Thyroid gland (tissue), 4 donors: ENCODE measurements around the gene BIK.

Source experiments
- CTCF ChIP-seq, 6 experiments: fragments of 200-600 bp in 3 of 6; fragments of 450-650 bp in 3 of 6; sonication (generic) in 3 of 6; IDR thresholded peaks; one replicate each; pipeline ENCODE4 v1.5.1; 2016 to 2019; ENCODE audit warnings: antibody characterized with exemption in 6 of 6, mild to moderate bottlenecking in 2 of 6, inconsistent platforms in 1 of 6, moderate library complexity in 1 of 6
- POLR2A ChIP-seq, 2 donors: fragments of 450-650 bp; IDR thresholded peaks; one replicate each; pipeline ENCODE4 v1.6.1; 2017; ENCODE audit warnings: antibody characterized with exemption in 2 of 2, mild to moderate bottlenecking in 2 of 2, moderate library complexity in 1 of 2

DNA sequence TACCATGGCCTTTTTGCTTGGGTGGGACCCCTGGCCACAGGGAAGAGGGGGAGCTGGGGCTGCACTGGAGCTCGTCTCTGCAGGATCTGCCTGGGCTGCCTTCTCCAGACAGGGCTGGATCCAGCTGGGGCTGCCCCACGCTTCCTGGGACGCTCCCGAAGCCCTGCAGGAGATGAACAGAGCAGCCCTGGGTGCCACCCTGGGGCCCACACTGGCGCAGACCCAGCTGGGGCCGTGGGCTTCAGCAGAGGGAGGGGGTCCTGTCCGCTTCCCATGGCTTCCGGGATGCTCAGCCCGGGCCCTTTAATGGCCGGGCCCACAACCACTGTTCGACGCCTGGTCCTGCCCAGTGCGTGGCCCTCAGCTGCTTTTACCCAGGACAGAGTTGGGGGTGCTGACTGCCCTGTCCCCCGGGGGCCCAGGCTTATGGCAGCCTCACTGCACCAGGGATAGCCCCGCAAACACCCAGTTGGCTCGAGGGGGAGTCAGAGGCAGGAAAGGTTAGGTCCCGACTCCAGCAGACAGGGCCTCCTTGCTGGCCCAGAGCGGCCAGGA lies 52.8 kb downstream of the BIK start:
- no peak for TF ChIP-seq CTCF (IDR thresholded peaks at IDR 0.05)
- no peak for TF ChIP-seq POLR2A (IDR thresholded peaks at IDR 0.05)
